Activated CD4-positive, CD25-positive, alpha-beta regulatory T cell (primary cell): ENCODE results near the gene GALNT15.

Experiments used
- DNase-seq, 4 experiments: peaks; one replicate each; lab custom pipeline; 2025; lab: John Stamatoyannopoulos, UW

The GALNT15 gene

GRCh38 chr3:16252988-16253387 is 78.5 kb downstream of the GALNT15 start:
- no peak for DNase-seq

DNA sequence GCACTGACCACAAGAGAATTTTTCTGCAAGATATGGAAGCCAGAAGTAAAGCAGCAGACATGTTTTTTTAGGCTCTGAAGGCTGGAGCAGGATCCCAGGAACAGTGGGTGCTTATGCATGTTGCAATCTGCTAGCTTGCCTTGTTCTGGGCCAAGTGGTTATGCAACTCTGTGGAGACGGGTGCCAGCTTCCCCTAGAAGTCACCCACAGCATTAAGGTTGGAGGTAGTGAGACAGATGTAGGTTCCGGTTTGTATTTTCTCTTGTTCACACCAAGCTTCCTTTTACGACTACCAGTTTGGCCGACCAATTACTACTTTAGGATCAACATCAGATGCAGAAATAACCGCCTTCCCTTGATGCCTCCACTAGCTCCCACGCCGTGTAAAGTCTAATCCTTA is 79.1 kb downstream of the GALNT15 start:
- no peak for DNase-seq

DNA sequence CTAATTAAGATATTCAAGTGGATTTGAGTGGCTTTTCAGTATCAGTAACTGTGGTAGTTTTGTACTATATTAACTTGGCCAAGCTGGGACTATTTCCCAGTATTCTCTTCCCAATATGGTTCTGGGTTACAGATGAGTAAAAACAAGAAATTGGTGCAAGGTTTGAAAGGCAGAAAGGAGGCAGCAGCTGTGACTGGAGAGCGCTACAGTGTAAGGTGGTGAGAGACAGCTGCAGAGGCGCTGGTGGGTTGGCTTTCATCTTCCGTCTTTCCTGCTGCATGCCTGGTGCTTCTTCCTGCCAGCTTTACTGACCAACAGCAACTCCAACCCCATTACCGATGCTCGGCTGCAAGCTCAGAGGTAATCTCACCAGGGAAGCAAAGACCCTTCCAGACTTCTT is 80.4 kb downstream of the GALNT15 start:
- no peak for DNase-seq

- DNase-seq = no peak
Measured at GRCh38 chr3:16255326-16255725, 80.8 kb downstream of the GALNT15 start.

DNA sequence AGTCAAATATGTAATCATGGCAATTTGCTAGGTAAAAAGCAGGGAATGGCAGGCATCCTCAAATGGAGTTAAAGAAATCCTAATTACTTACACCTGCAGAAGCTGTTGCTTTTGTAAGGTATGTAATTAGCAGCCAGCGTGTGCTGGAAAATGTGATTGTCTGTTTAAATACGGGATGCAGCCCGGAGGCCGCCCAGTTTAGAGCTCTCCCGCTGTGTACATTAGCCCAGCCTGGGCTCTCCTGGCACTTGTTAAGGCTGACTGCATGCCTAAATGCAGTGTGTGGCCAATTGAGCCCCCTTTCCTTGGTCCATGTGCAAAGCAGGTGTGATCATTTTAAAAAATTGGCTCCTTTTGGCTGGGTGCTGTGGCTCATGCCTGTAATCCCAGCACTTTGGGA is 81.2 kb downstream of the GALNT15 start:
- no peak for DNase-seq

GRCh38 chr3:16257309-16257708 is 82.8 kb downstream of the GALNT15 start:
- no peak for DNase-seq

DNA sequence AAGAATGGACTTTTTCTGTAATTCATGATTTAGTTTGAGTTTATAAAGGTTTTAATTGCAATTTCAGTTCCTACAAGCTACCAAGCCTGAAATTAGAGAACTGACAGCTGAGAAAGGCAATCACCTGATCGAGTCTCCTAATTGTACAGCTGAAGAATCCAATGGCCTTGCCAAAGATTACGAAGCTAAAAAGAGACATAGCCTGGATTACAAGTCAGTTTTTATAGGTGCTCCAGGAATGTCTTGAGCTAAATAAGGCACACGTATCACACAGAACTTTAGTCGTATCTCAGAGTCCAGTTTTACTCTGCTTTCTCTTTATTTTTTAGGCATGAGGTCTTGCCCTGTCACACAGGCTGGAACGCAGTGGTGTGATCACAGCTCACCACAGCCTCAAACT is 83.7 kb downstream of the GALNT15 start:
- DNase-seq = no peak

DNA sequence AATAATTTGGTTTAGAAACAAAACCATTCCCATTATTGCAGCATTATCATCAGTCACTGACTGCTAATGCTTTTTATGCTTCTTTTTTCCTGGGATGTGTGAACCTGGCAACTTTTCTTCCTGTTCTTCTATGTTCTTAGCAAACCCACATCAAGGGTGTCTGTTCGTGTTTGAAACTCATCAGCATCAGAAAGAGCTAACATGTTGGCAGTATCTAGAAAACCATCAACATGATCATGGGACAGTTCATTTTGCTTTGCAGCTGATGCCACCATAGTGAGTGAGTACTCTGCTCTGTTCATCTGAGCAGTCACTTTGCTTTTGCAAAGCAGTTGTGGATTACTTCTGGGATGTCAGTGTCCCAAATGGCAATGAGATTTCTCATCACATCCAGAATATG is 84.4 kb downstream of the GALNT15 start:
- DNase-seq = no peak

- DNase-seq = no peak
Measured at GRCh38 chr3:16260046-16260445, 85.6 kb downstream of the GALNT15 start.

GRCh38 chr3:16262174-16262573 is 87.7 kb downstream of the GALNT15 start:
- no peak for DNase-seq

DNA sequence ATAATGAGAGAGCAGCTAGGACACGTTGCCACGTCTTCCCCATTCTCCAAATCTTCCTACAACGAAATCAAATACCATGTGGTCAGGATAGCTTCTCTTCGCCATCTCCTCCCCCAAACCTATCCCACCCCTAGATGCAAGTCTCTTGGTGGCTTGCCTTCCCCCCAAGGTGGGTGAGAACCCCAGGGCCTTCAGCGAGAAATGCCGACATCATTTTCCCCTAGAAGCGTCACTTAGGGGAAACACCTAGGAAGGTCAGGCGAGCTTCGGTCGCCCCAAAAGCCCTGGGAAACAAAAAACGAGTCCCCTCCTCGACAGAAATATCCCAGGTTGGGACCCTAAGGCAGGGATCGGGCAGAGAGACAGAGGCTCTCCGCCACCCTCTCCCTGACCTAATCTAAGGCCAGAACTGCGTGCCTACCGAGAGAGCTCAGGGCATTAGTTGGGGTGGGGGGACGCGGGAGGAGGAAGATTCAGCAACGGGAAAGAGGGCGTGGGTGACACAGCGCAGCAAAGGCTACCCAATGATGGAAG is 89.8 kb downstream of the GALNT15 start:
- DNase-seq = no peak

DNA sequence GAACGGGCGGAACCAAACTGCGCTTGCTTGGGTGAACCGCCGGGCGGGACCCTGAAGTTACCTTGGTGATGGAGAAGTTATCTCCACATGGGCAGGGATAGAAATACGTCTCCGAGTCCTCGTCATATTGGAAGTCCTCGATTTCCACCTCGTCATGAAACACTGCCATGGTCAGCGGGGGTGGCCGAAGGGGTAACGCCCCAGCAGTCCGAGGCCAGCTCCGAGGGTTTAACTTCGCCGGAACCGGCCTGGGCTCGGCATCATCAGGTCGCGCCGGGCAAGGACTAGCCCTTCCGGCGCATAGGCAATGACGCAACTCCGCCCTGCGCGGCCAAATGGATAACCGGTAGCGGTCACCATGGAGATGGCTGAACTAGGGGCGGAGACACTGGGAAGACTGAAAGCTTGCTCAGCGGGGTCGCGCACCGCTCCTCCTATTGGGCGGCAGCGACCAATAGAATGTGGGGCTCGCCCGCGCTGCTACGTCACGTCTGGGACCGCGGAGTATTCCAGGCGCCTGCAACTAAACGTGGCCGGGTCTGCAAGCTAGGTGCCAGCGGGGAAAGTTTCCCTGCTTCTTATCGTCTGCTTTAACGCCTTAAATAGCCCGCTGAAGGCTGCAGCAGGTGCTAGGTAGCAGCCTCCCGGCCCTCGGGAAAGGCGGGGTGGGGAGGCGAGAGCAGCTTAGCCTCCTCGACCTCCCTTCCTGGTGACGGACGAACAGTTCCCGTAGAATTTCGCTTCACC is 90.4 kb downstream of the GALNT15 start, which contains the start of the genes DPH3 and OXNAD1:
Gene DPH3, minus strand, starts transcription at position 236 of the 747 bp plus-strand sequence. Its CDS starts 67 bp downstream, at position 169.
Gene OXNAD1, plus strand, starts transcription at position 505 of the 747 bp plus-strand sequence. CDS start 5,741 bp downstream, outside the sequence.
- DNase-seq = peak; percentile 95 to 98 (median 96)

DNA sequence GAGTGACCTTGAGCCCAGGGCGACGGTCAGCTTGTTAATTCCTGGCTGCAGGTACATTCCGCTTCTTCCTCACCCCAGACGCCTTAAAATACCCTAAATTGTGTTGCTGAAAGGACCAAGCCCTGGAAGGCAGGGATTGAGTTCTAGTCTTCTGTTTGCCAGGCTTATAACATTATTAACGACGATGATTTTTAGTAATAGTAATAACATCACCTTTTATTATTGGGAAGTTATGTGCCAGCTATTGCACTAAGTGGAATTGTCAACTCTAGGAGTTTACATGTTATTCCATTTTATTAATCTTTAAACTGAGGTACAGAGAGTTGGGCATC is 90.9 kb downstream of the GALNT15 start:
- DNase-seq = no peak

GRCh38 chr3:16266714-16267113 is 92.2 kb downstream of the GALNT15 start:
- DNase-seq = no peak

- no peak for DNase-seq
Measured at GRCh38 chr3:16270855-16271254, 96.4 kb downstream of the GALNT15 start.

DNA sequence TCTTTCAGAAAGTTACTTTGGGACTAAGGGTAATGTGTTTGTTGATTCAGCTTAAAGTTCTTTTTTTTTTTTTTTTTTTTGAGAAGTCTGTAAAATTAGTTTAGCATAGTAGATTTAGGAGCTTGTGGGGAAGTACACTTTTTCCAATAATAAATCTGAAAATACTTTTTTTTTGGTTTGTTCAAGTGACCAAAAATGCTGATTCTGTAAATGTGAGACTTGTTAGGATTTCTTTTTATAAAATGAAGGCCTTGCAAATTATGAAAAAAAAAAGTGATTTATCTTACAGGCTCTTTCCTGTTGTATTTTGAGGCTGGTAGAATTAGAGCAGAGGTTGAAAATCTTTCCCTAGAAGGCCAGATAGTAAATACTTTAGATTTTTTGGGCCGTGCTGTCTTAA is 98.1 kb downstream of the GALNT15 start:
- DNase-seq = no peak

GRCh38 chr3:16273867-16274266 is 99.4 kb downstream of the GALNT15 start:
- no peak for DNase-seq

- DNase-seq = no peak
Measured at GRCh38 chr3:16277471-16277870, 103.0 kb downstream of the GALNT15 start.

DNA sequence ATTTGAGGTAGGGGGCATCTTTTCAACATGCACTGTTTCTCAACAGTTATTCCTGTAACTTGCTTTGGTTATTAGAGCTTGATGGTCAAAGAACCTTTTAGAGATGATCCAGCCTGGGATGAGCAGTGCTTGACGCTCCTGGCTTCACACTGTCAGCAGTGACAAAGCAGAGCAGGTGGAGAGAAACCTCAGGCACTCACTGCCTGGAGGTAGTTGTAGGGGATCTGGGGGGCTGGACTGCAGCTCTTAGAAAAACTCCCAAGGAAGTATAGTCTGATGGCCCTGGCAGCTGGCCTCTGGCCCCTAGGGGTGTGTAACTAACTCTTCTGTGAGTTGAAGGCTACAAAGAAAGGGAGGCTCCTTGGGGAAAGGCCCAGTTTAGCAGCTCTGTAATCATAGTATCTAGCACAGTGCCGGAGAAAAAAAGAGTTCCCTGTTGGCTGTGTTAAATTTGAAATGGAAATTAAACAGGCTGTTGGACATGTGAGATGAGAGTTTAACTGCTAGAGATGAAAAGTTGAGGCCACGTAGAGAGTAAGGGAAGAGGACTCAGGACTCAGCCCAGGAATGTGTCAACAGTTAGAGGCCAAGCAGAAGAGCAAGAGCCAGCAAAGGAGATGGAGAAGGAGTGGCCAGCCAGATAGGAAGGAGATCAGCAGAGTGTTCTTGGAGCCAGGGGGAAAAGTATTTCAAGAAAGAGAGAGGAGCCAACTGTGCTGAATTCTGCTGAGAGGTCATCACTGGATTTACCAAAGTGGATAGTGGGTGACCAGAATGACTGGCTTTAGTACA is 104.7 kb downstream of the GALNT15 start:
- DNase-seq = no peak

DNA sequence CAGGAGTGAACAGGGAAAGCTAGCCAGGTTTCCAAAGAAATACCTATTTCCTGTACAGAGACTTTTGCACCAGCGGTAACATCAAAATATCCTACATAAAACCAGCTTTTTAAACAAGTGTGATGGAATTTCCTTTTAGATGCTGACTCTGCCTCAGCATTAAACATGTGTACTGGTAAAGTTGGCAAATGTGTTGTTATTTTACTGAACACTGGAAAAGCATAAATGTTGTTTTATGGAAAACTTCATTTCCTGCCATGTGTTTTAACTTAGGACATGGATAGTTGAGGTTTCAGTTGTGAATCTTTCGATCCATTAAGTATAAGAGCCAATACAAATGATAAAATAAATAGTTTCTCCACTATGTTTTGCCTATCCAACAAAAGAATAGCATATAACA is 106.2 kb downstream of the GALNT15 start:
- no peak for DNase-seq
